HG02610 (cell line): ENCODE data around the gene ZNF333.
"Not testable (repeated sequence)": the region's sequence is repeated elsewhere in the genome, so short reads cannot be mapped to it uniquely, and the experiment has no call there.

ENCODE experiments used
- ATAC-seq: cut with Tn5 transposase; IDR thresholded peaks from one replicate; pipeline ENCODE4 v1.9.1; 2021; ENCODE audit warnings: mild to moderate bottlenecking, moderate library complexity; ENCODE audit not compliant: unreplicated experiment

ZNF333 gene

GRCh38 chr19:14695471-14695870 is 5.6 kb downstream of the ZNF333 start:
- no peak for ATAC-seq

- ATAC-seq: no peak
These were observed 9.8 kb downstream of the ZNF333 start for GRCh38 chr19:14699641-14700040.

- ATAC-seq: no peak
These were observed 11.0 kb downstream of the ZNF333 start for GRCh38 chr19:14700711-14701375.

- no peak for ATAC-seq
These were observed 14.0 kb downstream of the ZNF333 start for GRCh38 chr19:14703833-14704232.

- no peak for ATAC-seq
These were observed 14.6 kb downstream of the ZNF333 start for GRCh38 chr19:14704450-14704849.

GRCh38 chr19:14715841-14716240 is 26.0 kb downstream of the ZNF333 start:
- no peak for ATAC-seq

- no peak for ATAC-seq
These were observed 28.8 kb downstream of the ZNF333 start for GRCh38 chr19:14718522-14719116.

- no peak for ATAC-seq
These were observed 29.3 kb downstream of the ZNF333 start for GRCh38 chr19:14719162-14719561.

GRCh38 chr19:14722127-14722526 is 32.3 kb downstream of the ZNF333 start:
- no peak for ATAC-seq

- no peak for ATAC-seq
These were observed 38.7 kb downstream of the ZNF333 start for GRCh38 chr19:14728595-14728994.

- no peak for ATAC-seq
These were observed 41.4 kb downstream of the ZNF333 start for GRCh38 chr19:14731200-14731599.

GRCh38 chr19:14732510-14732909 is 42.7 kb downstream of the ZNF333 start:
- no peak for ATAC-seq

- ATAC-seq: no peak
These were observed 43.7 kb downstream of the ZNF333 start for GRCh38 chr19:14733574-14733973.

- no peak for ATAC-seq
These were observed 46.1 kb downstream of the ZNF333 start for GRCh38 chr19:14735915-14736314.

- no peak for ATAC-seq
These were observed 57.0 kb downstream of the ZNF333 start for GRCh38 chr19:14746886-14747285.

GRCh38 chr19:14748601-14749000 is 58.8 kb downstream of the ZNF333 start:
- ATAC-seq: no peak

GRCh38 chr19:14758816-14759215 is 69.0 kb downstream of the ZNF333 start:
- no peak for ATAC-seq

- ATAC-seq: no peak
These were observed 71.8 kb downstream of the ZNF333 start for GRCh38 chr19:14761607-14762006.

GRCh38 chr19:14762111-14762510 is 72.3 kb downstream of the ZNF333 start:
- no peak for ATAC-seq

- ATAC-seq: no peak
These were observed 73.8 kb downstream of the ZNF333 start for GRCh38 chr19:14763497-14764145.

GRCh38 chr19:14764401-14764800 is 74.6 kb downstream of the ZNF333 start:
- ATAC-seq: no peak

GRCh38 chr19:14765403-14765802 is 75.6 kb downstream of the ZNF333 start:
- ATAC-seq: not testable (repeated sequence)
